Measurements from ENCODE around the gene NISCH.
A peak's percentile ranks its signal among the peaks of the same experiment; 100 is the strongest.

Gene NISCH

GRCh38 chr3:52472239-52473000 is 17.0 kb downstream of the NISCH start:
- DNase-seq = no peak

GRCh38 chr3:52473026-52473425 is 17.6 kb downstream of the NISCH start:
- no peak for DNase-seq

GRCh38 chr3:52477076-52477795 is 21.8 kb downstream of the NISCH start:
- no peak for DNase-seq

GRCh38 chr3:52477796-52478095 is 22.3 kb downstream of the NISCH start:
- DNase-seq = no peak

GRCh38 chr3:52479037-52479876 is 23.9 kb downstream of the NISCH start:
- DNase-seq = no peak

GRCh38 chr3:52479877-52480575 is 24.6 kb downstream of the NISCH start:
- no peak for DNase-seq

GRCh38 chr3:52480768-52481715 is 25.6 kb downstream of the NISCH start:
- DNase-seq = peak; percentile 89

GRCh38 chr3:52481819-52482521 is 26.6 kb downstream of the NISCH start:
- no peak for DNase-seq

- DNase-seq = no peak
Measured at GRCh38 chr3:52483081-52483480, 27.7 kb downstream of the NISCH start.

GRCh38 chr3:52483577-52484381 is 28.4 kb downstream of the NISCH start:
- no peak for DNase-seq

GRCh38 chr3:52484680-52485461 is 29.5 kb downstream of the NISCH start:
- no peak for DNase-seq

GRCh38 chr3:52487050-52487787 is 31.8 kb downstream of the NISCH start:
- DNase-seq = no peak

GRCh38 chr3:52487788-52488691 is 32.6 kb downstream of the NISCH start:
- no peak for DNase-seq

GRCh38 chr3:52488746-52489145 is 33.3 kb downstream of the NISCH start:
- no peak for DNase-seq

GRCh38 chr3:52489453-52489852 is 34.0 kb downstream of the NISCH start:
- no peak for DNase-seq

- DNase-seq = no peak
Measured at GRCh38 chr3:52490035-52490938, 34.9 kb downstream of the NISCH start.
